GM19035 (cell line): Measurements from ENCODE around the gene PALB2.
"Not testable (repeated sequence)": the region's sequence is repeated elsewhere in the genome, so short reads cannot be mapped to it uniquely, and the experiment has no call there.

Source experiments
- ATAC-seq: cut with Tn5 transposase; IDR thresholded peaks from one replicate; pipeline ENCODE4 v1.9.1; 2021; ENCODE audit not compliant: unreplicated experiment

Gene PALB2

GRCh38 chr16:23584186-23585076 is 56.7 kb downstream of the PALB2 start:
- ATAC-seq = no peak

GRCh38 chr16:23583271-23583670 is 57.8 kb downstream of the PALB2 start:
- ATAC-seq = not testable (repeated sequence)

GRCh38 chr16:23581764-23582163 is 59.3 kb downstream of the PALB2 start:
- no peak for ATAC-seq

GRCh38 chr16:23580391-23580790 is 60.7 kb downstream of the PALB2 start:
- ATAC-seq = no peak

- ATAC-seq = no peak
Measured at GRCh38 chr16:23579371-23579770, 61.7 kb downstream of the PALB2 start.

- no peak for ATAC-seq
Measured at GRCh38 chr16:23578101-23578830, 62.8 kb downstream of the PALB2 start.

- ATAC-seq = no peak
Measured at GRCh38 chr16:23577493-23577892, 63.6 kb downstream of the PALB2 start.

GRCh38 chr16:23575834-23576233 is 65.3 kb downstream of the PALB2 start:
- ATAC-seq = no peak

- ATAC-seq = no peak
Measured at GRCh38 chr16:23573817-23574216, 67.3 kb downstream of the PALB2 start.

GRCh38 chr16:23572394-23572793 is 68.7 kb downstream of the PALB2 start:
- no peak for ATAC-seq

GRCh38 chr16:23571895-23572294 is 69.2 kb downstream of the PALB2 start:
- ATAC-seq = no peak

- no peak for ATAC-seq
Measured at GRCh38 chr16:23570992-23571632, 70.0 kb downstream of the PALB2 start.

GRCh38 chr16:23567602-23568001 is 73.5 kb downstream of the PALB2 start:
- ATAC-seq = no peak

GRCh38 chr16:23566724-23567123 is 74.4 kb downstream of the PALB2 start:
- no peak for ATAC-seq

GRCh38 chr16:23564575-23565363 is 76.3 kb downstream of the PALB2 start:
- ATAC-seq = no peak

- ATAC-seq = no peak
Measured at GRCh38 chr16:23563186-23563585, 77.9 kb downstream of the PALB2 start.

- no peak for ATAC-seq
Measured at GRCh38 chr16:23562505-23562904, 78.6 kb downstream of the PALB2 start.

- no peak for ATAC-seq
Measured at GRCh38 chr16:23561586-23561985, 79.5 kb downstream of the PALB2 start.

GRCh38 chr16:23557779-23558702 is 83.1 kb downstream of the PALB2 start:
- ATAC-seq = no peak
